Osteoblast (primary cell): Measurements from ENCODE around the gene KIAA0753. TPM values are rescaled to one million over a fixed set of nuclear protein-coding genes. Genes with fewer than 3 reads are reported as not detected.

ENCODE experiments used
- DNase-seq: peaks from one replicate; pipeline ENCODE4 v3.0.0; 2011; ENCODE audit warnings: low spot score, mixed read lengths; ENCODE audit not compliant: insufficient read length; ENCODE audit errors: missing footprints
- H2AFZ ChIP-seq: 2 replicates; pipeline ENCODE4 v1.6.0; 2011; ENCODE audit warnings: mild to moderate bottlenecking, low read length
- H3K27ac ChIP-seq: 2 replicates; pipeline ENCODE4 v1.5.1; 2011; ENCODE audit warnings: mild to moderate bottlenecking, low read depth, low read length, moderate library complexity
- H3K27me3 ChIP-seq: 2 replicates; pipeline ENCODE4 v1.6.0; 2012; ENCODE audit warnings: mild to moderate bottlenecking, control low read depth, inconsistent platforms, low read length, moderate library complexity; ENCODE audit not compliant: insufficient read depth
- H3K36me3 ChIP-seq: 2 replicates; pipeline ENCODE4 v1.5.1; 2011; ENCODE audit warnings: mild to moderate bottlenecking, low read length, control low read depth, moderate library complexity; ENCODE audit not compliant: insufficient read depth
- H3K4me1 ChIP-seq: 2 replicates; pipeline ENCODE4 v1.5.1; 2011; ENCODE audit warnings: mild to moderate bottlenecking, low read length, control low read depth, moderate library complexity; ENCODE audit not compliant: insufficient read depth
- H3K4me2 ChIP-seq: 2 replicates; pipeline ENCODE4 v1.6.0; 2011; ENCODE audit warnings: mild to moderate bottlenecking, low read length; ENCODE audit not compliant: insufficient read depth
- H3K4me3 ChIP-seq: fragments of 200-600 bp; sonication (generic); 3 replicates; pipeline ENCODE4 v1.5.1; 2012; ENCODE audit warnings: mild to moderate bottlenecking, low read length, inconsistent platforms; ENCODE audit not compliant: insufficient read depth
- H3K79me2 ChIP-seq: 2 replicates; pipeline ENCODE4 v1.6.0; 2012; ENCODE audit warnings: mild to moderate bottlenecking, low read length, control low read depth, inconsistent platforms; ENCODE audit not compliant: insufficient read depth
- H3K9me3 ChIP-seq: 2 replicates; pipeline ENCODE4 v1.5.1; 2011; ENCODE audit warnings: low read depth, low read length, control low read depth
- H4K20me1 ChIP-seq: 2 replicates; pipeline ENCODE4 v1.6.0; 2012; ENCODE audit warnings: mild to moderate bottlenecking, low read length, control low read depth; ENCODE audit not compliant: insufficient read depth
- total RNA-seq: library from RNA; depleted of rRNA; stranded (reverse); fragments of >200 nt; gene quantifications from 2 replicates; pipeline ENCODE4 v1.2.3, GENCODE V29; 2012
- TF ChIP-seq, protein P1 (sequence below): IDR thresholded peaks from 2 replicates; pipeline ENCODE4 v1.5.1; 2011; ENCODE audit warnings: mild to moderate bottlenecking, low read depth, low read length, moderate library complexity; ENCODE audit errors: extremely low read depth

The KIAA0753 gene
- total RNA-seq, 1 donor, result 17.0 TPM

DNA sequence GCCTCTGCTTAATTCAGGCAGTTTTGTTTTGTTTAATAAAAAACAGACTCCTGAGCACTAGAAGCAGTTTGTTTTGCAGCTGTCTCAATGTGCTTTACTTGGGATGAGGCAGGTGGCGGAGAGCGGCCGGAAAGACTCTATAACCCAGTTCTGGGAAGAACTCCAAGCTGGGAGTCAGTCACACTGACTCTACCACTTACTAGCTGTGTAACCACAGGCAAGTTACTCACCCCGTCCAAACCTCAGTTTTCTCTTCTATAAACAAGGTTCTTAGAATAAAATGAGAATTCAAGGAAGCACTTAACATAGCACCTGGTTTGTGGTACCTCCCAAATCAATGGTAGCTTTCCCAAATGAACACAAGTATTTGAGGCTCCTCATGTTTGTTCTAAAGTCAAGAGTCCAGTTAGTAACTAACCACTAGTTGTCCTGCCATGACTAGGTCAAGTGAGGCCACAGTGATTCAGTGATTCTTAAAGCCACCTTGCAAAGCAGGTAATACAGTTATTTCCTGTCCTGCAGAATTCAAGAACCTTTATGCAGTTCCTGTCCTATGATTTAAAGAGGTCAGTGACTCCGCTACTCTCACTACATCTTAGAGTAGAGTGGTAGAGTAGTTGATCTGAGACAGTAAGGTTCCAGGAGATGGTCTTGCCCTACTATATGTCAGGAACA lies 3.1 kb upstream of the KIAA0753 start:
- Histone ChIP-seq H3K4me1 (peaks cover 35% of the 10 kb centered on the region), H3K27me3 (no peaks in the 10 kb centered on the region), H3K9me3 (no peaks in the 10 kb centered on the region), H4K20me1 (peaks cover 35% of the 10 kb centered on the region), H2AFZ (no peak overlapping the region), H3K79me2 (peaks cover 54% of the 10 kb centered on the region), H3K4me2 (peak overlapping the region; percentile 98), H3K36me3 (peaks cover 29% of the 10 kb centered on the region), H3K27ac (peak overlapping the region; percentile 19), H3K4me3 (peak overlapping the region; percentile 15)
- no peak for DNase-seq
- TF ChIP-seq, protein P1, sequence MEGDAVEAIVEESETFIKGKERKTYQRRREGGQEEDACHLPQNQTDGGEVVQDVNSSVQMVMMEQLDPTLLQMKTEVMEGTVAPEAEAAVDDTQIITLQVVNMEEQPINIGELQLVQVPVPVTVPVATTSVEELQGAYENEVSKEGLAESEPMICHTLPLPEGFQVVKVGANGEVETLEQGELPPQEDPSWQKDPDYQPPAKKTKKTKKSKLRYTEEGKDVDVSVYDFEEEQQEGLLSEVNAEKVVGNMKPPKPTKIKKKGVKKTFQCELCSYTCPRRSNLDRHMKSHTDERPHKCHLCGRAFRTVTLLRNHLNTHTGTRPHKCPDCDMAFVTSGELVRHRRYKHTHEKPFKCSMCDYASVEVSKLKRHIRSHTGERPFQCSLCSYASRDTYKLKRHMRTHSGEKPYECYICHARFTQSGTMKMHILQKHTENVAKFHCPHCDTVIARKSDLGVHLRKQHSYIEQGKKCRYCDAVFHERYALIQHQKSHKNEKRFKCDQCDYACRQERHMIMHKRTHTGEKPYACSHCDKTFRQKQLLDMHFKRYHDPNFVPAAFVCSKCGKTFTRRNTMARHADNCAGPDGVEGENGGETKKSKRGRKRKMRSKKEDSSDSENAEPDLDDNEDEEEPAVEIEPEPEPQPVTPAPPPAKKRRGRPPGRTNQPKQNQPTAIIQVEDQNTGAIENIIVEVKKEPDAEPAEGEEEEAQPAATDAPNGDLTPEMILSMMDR, result no peak

- Histone ChIP-seq H3K4me3 (peak overlapping the region; percentile 84), H3K4me1 (peaks cover 39% of the 10 kb centered on the region), H3K36me3 (peaks cover 27% of the 10 kb centered on the region), H3K79me2 (peaks cover 54% of the 10 kb centered on the region), H2AFZ (no peak overlapping the region), H3K27me3 (no peaks in the 10 kb centered on the region), H3K27ac (peak overlapping the region; percentile 28), H3K9me3 (no peaks in the 10 kb centered on the region), H3K4me2 (peak overlapping the region; percentile 98), H4K20me1 (peaks cover 41% of the 10 kb centered on the region)
- DNase-seq, result no peak
- TF ChIP-seq, protein P1, result no peak
These were observed 2.1 kb upstream of the KIAA0753 start for GRCh38 chr17:6642592-6642991.

DNA sequence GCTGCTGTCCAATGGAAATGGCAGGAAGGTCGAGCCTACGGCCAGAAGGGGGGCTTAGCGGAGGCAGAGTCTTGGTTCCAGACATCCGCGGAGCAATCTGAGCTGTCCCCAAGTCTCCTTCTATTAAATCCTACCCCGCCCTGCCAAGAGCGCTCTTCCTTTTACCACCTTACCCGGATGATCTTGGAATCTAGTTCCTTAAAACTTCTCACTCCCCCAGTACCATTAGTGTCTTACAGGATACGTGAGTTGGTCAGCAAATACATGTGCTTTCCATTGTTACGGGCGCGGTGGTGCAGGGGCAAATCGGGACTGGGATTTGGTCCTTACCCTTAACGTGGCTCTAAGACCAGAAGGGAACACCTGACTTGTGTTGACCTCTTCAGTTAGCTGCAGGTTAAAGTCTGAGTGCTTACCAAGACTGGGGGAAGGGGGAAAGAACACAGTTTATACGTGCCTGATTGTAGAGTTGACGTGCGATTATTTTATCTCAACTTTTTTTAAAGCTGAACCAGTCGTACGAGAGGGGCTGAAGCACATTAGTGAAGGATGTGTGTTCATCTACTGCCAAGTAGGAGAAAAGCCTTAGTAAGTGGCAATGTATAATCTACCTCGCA lies 844 bp upstream of the KIAA0753 start:
- Histone ChIP-seq H3K36me3 (peaks cover 27% of the 10 kb centered on the region), H4K20me1 (peaks cover 43% of the 10 kb centered on the region), H3K4me3 (peak overlapping the region; percentile 84), H3K79me2 (peaks cover 61% of the 10 kb centered on the region), H3K4me1 (peaks cover 39% of the 10 kb centered on the region), H3K4me2 (peak overlapping the region; percentile 98), H3K27me3 (no peaks in the 10 kb centered on the region), H2AFZ (peak overlapping the region; percentile 98), H3K9me3 (no peaks in the 10 kb centered on the region), H3K27ac (peak overlapping the region; percentile 70)
- no peak for DNase-seq
- TF ChIP-seq, protein P1, result no peak
